ENCODE measurements around the gene IFITM5. TPM values are rescaled to one million over a fixed set of nuclear protein-coding genes. Genes with fewer than 3 reads are reported as not detected.
A peak's percentile ranks its signal among the peaks of the same experiment; 100 is the strongest.

IFITM5 gene
- total and polyA plus RNA-seq, 12 donors: not detected

DNA sequence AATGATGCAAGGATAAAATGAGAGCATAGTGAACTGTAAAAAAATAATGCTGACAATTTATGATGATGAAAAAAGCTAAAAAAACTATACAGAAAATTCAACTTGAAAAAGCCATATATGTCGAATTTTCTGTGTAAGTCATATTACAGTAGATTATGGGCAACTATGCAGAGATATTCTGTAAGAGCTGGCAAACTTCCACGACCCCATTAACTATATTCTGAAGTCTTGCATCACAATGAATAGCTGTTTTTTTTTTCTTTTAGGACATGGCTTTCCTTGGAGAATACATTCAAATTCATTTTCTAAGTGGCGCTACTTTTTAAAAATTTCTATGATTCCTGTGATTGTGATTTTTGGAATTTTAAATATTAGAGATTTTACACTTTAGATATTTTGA is 44.1 kb downstream of the IFITM5 start:
- Histone ChIP-seq H3K4me1 (no peaks in the 10 kb centered on the region), H3K4me3 (no peak overlapping the region), H3K36me3 (peaks cover 0 to 40% (median 26%) of the 10 kb centered on the region in 9 donors), H3K27me3 (peaks cover 0 to 10% (median 0%) of the 10 kb centered on the region in 7 donors), H3K27ac (no peak overlapping the region), H3K9me3 (no peaks in the 10 kb centered on the region)
- WGBS, 2 donors: 56 to 58% methylated on average over 3 of the region's 3 CpGs
- ATAC-seq (no peak), DNase-seq (no peak)
- no peak for TF ChIP-seq CTCF (IDR thresholded peaks at IDR 0.05)
- intact Hi-C loops (cut with DNase I): loop anchor here in 4 of 10 donors (5.0 to 10.0 kb wide), 4 partner anchors 60 to 120 kb away; partner anchors contain the start of genes B4GALNT4 (in 2 of the 4) and IFITM1 (in 1 of the 4)

DNA sequence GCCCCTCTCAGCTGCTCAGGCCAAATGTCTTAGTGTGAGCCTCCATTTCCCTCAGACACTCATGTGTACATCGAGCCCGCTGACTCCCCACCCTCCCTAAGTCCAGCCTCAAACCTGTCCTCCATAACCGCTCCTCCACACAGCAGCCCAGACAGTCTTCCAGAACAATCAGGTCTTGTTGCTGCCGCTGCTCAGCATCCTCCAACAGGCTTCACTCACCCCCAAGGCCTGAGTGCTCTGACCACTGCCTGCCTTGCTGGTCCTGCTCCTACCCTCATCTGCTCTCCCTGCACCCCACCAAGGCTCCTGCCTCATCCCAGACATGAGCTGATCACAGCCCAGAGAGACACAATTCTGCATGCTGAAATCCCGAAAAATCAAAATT is 45.4 kb downstream of the IFITM5 start:
- intact Hi-C loops (cut with DNase I): loop anchor here in 3 of 10 donors (5.0 to 10.0 kb wide), 4 partner anchors 33 to 121 kb away; partner anchors contain the start of genes B4GALNT4 (in 2 of the 3), IFITM1 (in 1 of the 3) and PGGHG (in 1 of the 3)
- Histone ChIP-seq H3K27ac (no peak overlapping the region), H3K36me3 (peaks cover 0 to 53% (median 31%) of the 10 kb centered on the region in 9 donors), H3K4me1 (no peaks in the 10 kb centered on the region), H3K27me3 (peaks cover 0 to 3% (median 0%) of the 10 kb centered on the region in 7 donors), H3K4me3 (no peak overlapping the region), H3K9me3 (no peaks in the 10 kb centered on the region)
- no peak for DNase-seq
- ATAC-seq: no peak
- 89 to 95% methylated on average over 5 of the region's 5 CpGs for WGBS, 2 donors
- TF ChIP-seq CTCF (IDR thresholded peaks at IDR 0.05): no peak

DNA sequence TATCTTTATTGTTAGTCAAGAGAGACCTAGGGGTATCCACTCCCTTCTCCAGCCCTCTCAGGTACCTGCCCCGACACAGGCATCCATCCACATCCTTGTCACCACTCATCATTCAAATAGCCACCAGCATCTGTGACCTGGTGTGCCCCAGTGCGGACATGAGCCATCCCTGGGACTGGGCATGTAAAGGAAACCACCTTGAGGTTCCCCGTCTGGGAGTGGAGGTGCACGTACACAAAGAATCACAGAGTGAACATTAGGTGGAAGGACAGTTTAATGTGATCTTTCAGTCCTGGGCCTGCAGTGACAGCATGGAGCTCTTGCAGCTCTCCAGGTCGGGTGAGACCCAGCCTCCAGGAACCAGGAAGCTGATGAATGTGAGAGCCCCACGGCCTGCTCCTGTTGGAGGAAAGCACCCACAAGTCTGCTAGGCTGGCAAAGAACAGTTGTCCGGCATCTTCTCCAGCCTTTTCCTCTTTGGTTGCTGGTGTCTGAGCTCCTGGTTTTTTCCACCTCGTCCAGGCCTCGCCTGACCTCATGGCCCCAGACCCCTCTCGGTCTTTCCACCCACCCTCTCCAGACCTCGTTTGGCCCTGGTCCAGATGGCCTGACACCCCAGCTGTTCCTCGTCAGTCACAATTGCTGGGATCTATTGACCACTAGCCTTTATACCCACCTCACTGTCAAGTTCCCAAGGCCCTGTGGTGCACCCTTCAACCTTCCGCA is 46.0 kb downstream of the IFITM5 start:
- peak in 1 of 8 donors; percentile 11 for ATAC-seq
- no peaks in the 10 kb centered on the region for H3K4me1 ChIP-seq
- intact Hi-C loops (cut with DNase I): loop anchor here in 3 of 10 donors (5.0 to 10.0 kb wide), 4 partner anchors 34 to 121 kb away; partner anchors contain the start of genes B4GALNT4 (in 2 of the 3), IFITM1 (in 1 of the 3) and PGGHG (in 1 of the 3)
- TF ChIP-seq CTCF (IDR thresholded peaks at IDR 0.05): no peak
- H3K27ac ChIP-seq: no peak overlapping the region
- H3K27me3 ChIP-seq: peaks cover 0 to 3% (median 0%) of the 10 kb centered on the region in 7 donors
- no peaks in the 10 kb centered on the region for H3K9me3 ChIP-seq
- peaks cover 3 to 59% (median 37%) of the 10 kb centered on the region in 9 donors for H3K36me3 ChIP-seq
- H3K4me3 ChIP-seq: no peak overlapping the region
- DNase-seq: no peak
- WGBS, 2 donors: 71 to 74% methylated on average over 13 of the region's 13 CpGs

GRCh38 chr11:252666-253065 is 46.7 kb downstream of the IFITM5 start:
- DNase-seq: no peak
- no peak for TF ChIP-seq CTCF (IDR thresholded peaks at IDR 0.05)
- H3K27ac ChIP-seq: no peak overlapping the region
- H3K4me3 ChIP-seq: no peak overlapping the region
- H3K36me3 ChIP-seq: peaks cover 3 to 65% (median 43%) of the 10 kb centered on the region in 9 donors
- H3K27me3 ChIP-seq: no peaks in the 10 kb centered on the region
- no peaks in the 10 kb centered on the region for H3K9me3 ChIP-seq
- ATAC-seq: peak in 1 of 8 donors; percentile 9
- H3K4me1 ChIP-seq: no peaks in the 10 kb centered on the region
- WGBS, 2 donors: 86 to 92% methylated on average over 8 of the region's 8 CpGs
- intact Hi-C loops (cut with DNase I): loop anchor here in 3 of 10 donors (5.0 to 10.0 kb wide), 4 partner anchors 35 to 122 kb away; partner anchors contain the start of genes B4GALNT4 (in 2 of the 3), IFITM1 (in 1 of the 3) and PGGHG (in 1 of the 3)
